ENCODE results near the gene SHTN1. TPM values are rescaled to one million over a fixed set of nuclear protein-coding genes. Genes with fewer than 3 reads are reported as not detected.

Gene SHTN1
- total RNA-seq, 2 donors from 2014 or later = 28.1 to 30.9 TPM

DNA sequence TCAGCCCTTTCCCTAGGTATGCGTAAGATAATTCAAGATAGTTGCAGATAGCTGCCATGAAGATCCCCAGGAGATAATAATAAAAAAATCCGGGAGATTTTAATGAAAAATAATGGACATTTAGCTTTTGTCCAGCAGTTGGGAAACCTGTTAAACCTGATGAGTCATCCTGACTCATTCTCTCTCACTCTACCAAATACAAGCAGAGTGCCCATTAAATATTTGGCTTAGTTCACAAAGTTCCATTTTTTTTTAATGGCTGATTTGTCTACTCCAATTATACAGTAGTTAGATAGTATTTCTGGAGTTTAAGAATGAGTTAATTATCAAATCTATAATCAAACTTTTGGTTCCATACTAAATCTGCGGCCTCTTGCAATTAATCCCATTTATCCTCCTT is 2.1 kb upstream of the SHTN1 start:
- H3K4me3 ChIP-seq = no peak overlapping the region
- H3K27ac ChIP-seq = no peak overlapping the region
- no peaks in the 10 kb centered on the region for H3K9me3 ChIP-seq
- H3K4me1 ChIP-seq = no peaks in the 10 kb centered on the region
- intact Hi-C loops (cut with DNase I) = no loop called here
- DNase-seq = no peak
- H3K27me3 ChIP-seq = no peaks in the 10 kb centered on the region
- H3K36me3 ChIP-seq = no peaks in the 10 kb centered on the region
- no peak overlapping the region for H3K9ac ChIP-seq (ENCODE audit: low read depth in 2 of 2, low read length in 2 of 2)
- TF ChIP-seq, protein P1, sequence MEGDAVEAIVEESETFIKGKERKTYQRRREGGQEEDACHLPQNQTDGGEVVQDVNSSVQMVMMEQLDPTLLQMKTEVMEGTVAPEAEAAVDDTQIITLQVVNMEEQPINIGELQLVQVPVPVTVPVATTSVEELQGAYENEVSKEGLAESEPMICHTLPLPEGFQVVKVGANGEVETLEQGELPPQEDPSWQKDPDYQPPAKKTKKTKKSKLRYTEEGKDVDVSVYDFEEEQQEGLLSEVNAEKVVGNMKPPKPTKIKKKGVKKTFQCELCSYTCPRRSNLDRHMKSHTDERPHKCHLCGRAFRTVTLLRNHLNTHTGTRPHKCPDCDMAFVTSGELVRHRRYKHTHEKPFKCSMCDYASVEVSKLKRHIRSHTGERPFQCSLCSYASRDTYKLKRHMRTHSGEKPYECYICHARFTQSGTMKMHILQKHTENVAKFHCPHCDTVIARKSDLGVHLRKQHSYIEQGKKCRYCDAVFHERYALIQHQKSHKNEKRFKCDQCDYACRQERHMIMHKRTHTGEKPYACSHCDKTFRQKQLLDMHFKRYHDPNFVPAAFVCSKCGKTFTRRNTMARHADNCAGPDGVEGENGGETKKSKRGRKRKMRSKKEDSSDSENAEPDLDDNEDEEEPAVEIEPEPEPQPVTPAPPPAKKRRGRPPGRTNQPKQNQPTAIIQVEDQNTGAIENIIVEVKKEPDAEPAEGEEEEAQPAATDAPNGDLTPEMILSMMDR (IDR thresholded peaks at IDR 0.05) = no peak

DNA sequence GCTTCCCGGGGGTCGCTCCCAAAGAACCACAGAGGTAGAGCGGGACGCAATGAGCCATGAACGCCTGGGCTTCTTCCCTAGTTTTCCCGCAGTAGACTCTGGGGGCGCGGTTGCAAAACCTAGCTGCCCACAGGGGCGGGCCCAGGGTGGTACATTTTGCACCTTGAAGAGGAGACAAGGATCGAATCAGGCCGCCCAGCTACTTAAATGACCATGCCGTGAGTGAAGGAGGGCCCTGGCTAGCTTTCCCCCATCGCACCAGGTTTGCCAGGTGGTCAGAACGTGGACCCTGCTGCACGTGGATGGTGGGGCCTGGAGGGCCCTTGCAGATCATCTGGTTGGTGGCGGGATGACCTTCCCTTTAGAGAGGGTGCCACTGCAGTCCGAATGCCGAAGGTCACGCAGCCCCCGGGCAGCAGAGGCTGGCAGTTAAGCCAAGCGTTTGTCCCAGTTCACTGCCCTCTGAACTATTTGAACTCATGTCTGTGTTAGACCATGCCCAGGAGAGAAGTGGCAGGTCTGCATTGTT is 604 bp upstream of the SHTN1 start:
- H3K27me3 ChIP-seq = no peaks in the 10 kb centered on the region
- intact Hi-C loops (cut with DNase I) = no loop called here
- peak overlapping the region; percentile 62 to 77 for H3K9ac ChIP-seq (ENCODE audit: low read depth in 2 of 2, low read length in 2 of 2)
- peak overlapping the region; percentile 83 for H3K4me3 ChIP-seq
- peak; percentile 32 for DNase-seq
- TF ChIP-seq, protein P1 (IDR thresholded peaks at IDR 0.05) = no peak
- H3K9me3 ChIP-seq = no peaks in the 10 kb centered on the region
- no peaks in the 10 kb centered on the region for H3K4me1 ChIP-seq
- peak overlapping the region; percentile 91 for H3K27ac ChIP-seq
- no peaks in the 10 kb centered on the region for H3K36me3 ChIP-seq

DNA sequence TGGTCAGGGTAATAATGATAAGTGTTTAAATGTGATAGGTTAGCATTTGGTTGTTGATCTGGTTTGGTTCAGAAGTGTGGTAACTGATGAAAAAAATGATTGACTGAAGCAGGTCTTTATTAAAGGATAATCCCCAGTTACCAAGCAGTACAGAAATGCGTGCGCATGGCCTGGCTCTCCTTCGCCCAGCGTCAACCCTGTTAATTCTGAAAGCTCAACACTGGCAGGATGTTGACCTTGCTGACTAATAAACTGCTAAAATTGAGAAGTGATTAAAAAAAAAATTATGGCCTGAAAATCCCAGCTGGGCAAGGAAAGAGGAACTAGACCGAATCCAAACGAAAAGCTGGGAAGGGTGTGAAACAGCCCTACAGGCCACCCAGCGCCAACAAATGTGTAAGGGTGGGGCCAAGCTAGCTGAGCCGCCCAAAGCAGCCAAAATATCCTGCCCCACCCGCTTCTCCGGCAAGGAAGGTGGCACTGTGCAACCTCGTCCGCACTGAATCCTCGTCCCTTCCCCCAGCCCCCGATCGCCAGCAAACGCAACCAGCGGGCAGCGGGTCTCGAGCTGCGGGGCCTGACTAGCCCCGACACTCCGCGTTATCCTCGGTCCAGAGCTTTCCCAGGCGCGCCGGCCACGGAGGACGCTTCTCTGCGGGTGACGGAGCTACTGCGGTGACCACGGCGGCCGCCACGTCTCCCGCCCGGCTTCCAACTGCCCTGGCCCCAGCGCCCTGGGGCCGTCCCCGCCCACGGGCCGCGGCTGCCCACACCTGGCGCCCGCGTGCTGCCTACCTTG is 561 bp downstream of the SHTN1 start:
- H3K27ac ChIP-seq = peak overlapping the region; percentile 91
- TF ChIP-seq, protein P1 (IDR thresholded peaks at IDR 0.05) = no peak
- no peaks in the 10 kb centered on the region for H3K4me1 ChIP-seq
- no peaks in the 10 kb centered on the region for H3K27me3 ChIP-seq
- intact Hi-C loops (cut with DNase I) = no loop called here
- peak; percentile 78 for DNase-seq
- H3K4me3 ChIP-seq = peak overlapping the region; percentile 83
- H3K9ac ChIP-seq (ENCODE audit: low read depth in 2 of 2, low read length in 2 of 2) = peak overlapping the region; percentile 77 to 85
- H3K9me3 ChIP-seq = no peaks in the 10 kb centered on the region
- no peaks in the 10 kb centered on the region for H3K36me3 ChIP-seq

DNA sequence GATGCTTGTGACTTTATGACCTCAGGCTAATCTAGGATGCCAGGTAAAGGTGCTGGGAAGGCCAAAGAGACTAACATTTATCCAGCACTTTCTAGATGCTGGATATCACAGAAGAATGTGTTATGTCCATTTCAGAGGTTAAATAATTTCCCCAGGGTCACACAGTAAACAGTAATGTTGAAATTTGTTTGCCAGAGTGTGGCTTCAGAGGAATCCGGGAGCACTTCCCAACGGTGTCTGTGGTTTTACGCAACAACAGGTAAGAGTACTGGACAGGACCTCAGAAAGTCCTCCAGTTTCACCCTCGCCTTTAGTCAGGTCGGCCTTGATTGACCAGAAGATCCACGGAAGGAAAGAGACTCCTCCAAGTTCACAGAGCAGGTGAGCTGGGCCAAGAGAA is 1.7 kb downstream of the SHTN1 start:
- no peaks in the 10 kb centered on the region for H3K36me3 ChIP-seq
- intact Hi-C loops (cut with DNase I) = no loop called here
- H3K27me3 ChIP-seq = no peaks in the 10 kb centered on the region
- H3K27ac ChIP-seq = no peak overlapping the region
- no peak for DNase-seq
- no peaks in the 10 kb centered on the region for H3K9me3 ChIP-seq
- no peaks in the 10 kb centered on the region for H3K4me1 ChIP-seq
- no peak overlapping the region for H3K9ac ChIP-seq (ENCODE audit: low read depth in 2 of 2, low read length in 2 of 2)
- no peak overlapping the region for H3K4me3 ChIP-seq
- TF ChIP-seq, protein P1 (IDR thresholded peaks at IDR 0.05) = no peak

DNA sequence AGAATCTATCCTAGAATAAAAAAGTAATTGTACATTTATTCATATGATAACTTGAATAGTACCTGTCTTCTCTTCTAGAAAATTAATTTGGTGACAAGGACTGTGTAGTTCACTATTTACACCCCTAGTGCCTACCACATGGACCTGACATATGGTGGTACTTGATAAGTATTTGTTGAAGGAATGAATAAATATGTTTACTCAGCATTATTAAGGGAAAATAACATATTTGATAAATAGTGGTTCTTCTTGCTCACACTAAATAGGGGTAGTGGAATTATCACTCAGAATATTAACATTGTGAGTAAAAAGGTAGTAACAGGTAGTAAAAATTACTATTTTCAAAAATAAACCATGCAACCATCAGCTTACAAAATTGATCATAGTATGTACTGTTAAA is 2.8 kb downstream of the SHTN1 start:
- H3K9ac ChIP-seq (ENCODE audit: low read depth in 2 of 2, low read length in 2 of 2) = no peak overlapping the region
- intact Hi-C loops (cut with DNase I) = no loop called here
- TF ChIP-seq, protein P1 (IDR thresholded peaks at IDR 0.05) = no peak
- H3K36me3 ChIP-seq = no peaks in the 10 kb centered on the region
- no peaks in the 10 kb centered on the region for H3K9me3 ChIP-seq
- H3K4me3 ChIP-seq = no peak overlapping the region
- no peaks in the 10 kb centered on the region for H3K4me1 ChIP-seq
- no peaks in the 10 kb centered on the region for H3K27me3 ChIP-seq
- H3K27ac ChIP-seq = no peak overlapping the region
- no peak for DNase-seq

All from colonic mucosa (tissue), 4 donors.